ENCODE results near the gene SMG9. TPM values are rescaled to one million over a fixed set of nuclear protein-coding genes. Genes with fewer than 3 reads are reported as not detected.
"Not testable (repeated sequence)": the region's sequence is repeated elsewhere in the genome, so short reads cannot be mapped to it uniquely, and the experiment has no call there.

The SMG9 gene
- total and polyA plus RNA-seq, 8 donors = 40.9 to 66.2 (median 54.6) TPM

- Histone ChIP-seq H3K27me3 (no peaks in the 10 kb centered on the region), H3K9me3 (no peaks in the 10 kb centered on the region), H3K36me3 (no peaks in the 10 kb centered on the region), H3K4me1 (peaks cover 10 to 75% of the 10 kb centered on the region in 2 donors), H3K4me3 (no peak overlapping the region), H3K27ac (no peak overlapping the region)
- DNase-seq = no peak
- TF ChIP-seq CTCF (IDR thresholded peaks at IDR 0.05) = peak in 1 of 2 donors; percentile 2
- ATAC-seq = no peak
- intact Hi-C loops (cut with DNase I) = no loop called here
Measured at GRCh38 chr19:43766755-43767043, 11.9 kb upstream of the SMG9 start.

GRCh38 chr19:43765109-43765876, 10.5 kb upstream of the SMG9 start:
- peak in 1 of 4 donors; percentile 84 for DNase-seq
- Histone ChIP-seq H3K9me3 (no peaks in the 10 kb centered on the region), H3K4me1 (peaks cover 10 to 75% of the 10 kb centered on the region in 2 donors), H3K4me3 (no peak overlapping the region), H3K36me3 (no peaks in the 10 kb centered on the region), H3K27ac (peak overlapping the region; percentile 67 to 73), H3K27me3 (no peaks in the 10 kb centered on the region)
- ATAC-seq = peak; percentile 89
- no peak for TF ChIP-seq CTCF (IDR thresholded peaks at IDR 0.05)
- intact Hi-C loops (cut with DNase I) = no loop called here

GRCh38 chr19:43764684-43765083, 9.9 kb upstream of the SMG9 start:
- H3K4me3 ChIP-seq; H3K27me3 ChIP-seq; DNase-seq; intact Hi-C loops (cut with DNase I); H3K36me3 ChIP-seq; H3K9me3 ChIP-seq: not testable (repeated sequence)
- ATAC-seq = peak; percentile 6
- peak overlapping the region; percentile 67 to 73 for H3K27ac ChIP-seq
- H3K4me1 ChIP-seq = peaks cover 10 to 69% of the 10 kb centered on the region in 2 donors

GRCh38 chr19:43763473-43763939, 8.7 kb upstream of the SMG9 start:
- ATAC-seq = peak; percentile 31
- DNase-seq = no peak
- Histone ChIP-seq H3K9me3 (no peaks in the 10 kb centered on the region), H3K4me3 (no peak overlapping the region), H3K4me1 (peaks cover 10 to 57% of the 10 kb centered on the region in 2 donors), H3K27ac (peak overlapping the region in 1 of 2 donors; percentile 50), H3K36me3 (no peaks in the 10 kb centered on the region), H3K27me3 (no peaks in the 10 kb centered on the region)
- no peak for TF ChIP-seq CTCF (IDR thresholded peaks at IDR 0.05)
- intact Hi-C loops (cut with DNase I) = no loop called here

- H3K4me1 ChIP-seq = peaks cover 10 to 53% of the 10 kb centered on the region in 2 donors
- H3K36me3 ChIP-seq = no peaks in the 10 kb centered on the region
- H3K27me3 ChIP-seq = no peaks in the 10 kb centered on the region
- no peak overlapping the region for H3K4me3 ChIP-seq
- H3K9me3 ChIP-seq = no peaks in the 10 kb centered on the region
- intact Hi-C loops (cut with DNase I) = no loop called here
- TF ChIP-seq CTCF (IDR thresholded peaks at IDR 0.05) = no peak
- H3K27ac ChIP-seq = no peak overlapping the region
- DNase-seq = no peak
- ATAC-seq = no peak
Measured at GRCh38 chr19:43762814-43763213, 8.1 kb upstream of the SMG9 start.

- Histone ChIP-seq H3K4me1 (peaks cover 10 to 53% of the 10 kb centered on the region in 2 donors), H3K4me3 (no peak overlapping the region), H3K9me3 (no peaks in the 10 kb centered on the region), H3K36me3 (no peaks in the 10 kb centered on the region), H3K27me3 (no peaks in the 10 kb centered on the region), H3K27ac (no peak overlapping the region)
- ATAC-seq (no peak), DNase-seq (no peak)
- TF ChIP-seq CTCF (IDR thresholded peaks at IDR 0.05) = no peak
- intact Hi-C loops (cut with DNase I) = no loop called here
Measured at GRCh38 chr19:43760941-43761340, 6.2 kb upstream of the SMG9 start.
